Astrocyte (in vitro differentiated cells and primary cell): Measurements from ENCODE around the gene STUM. TPM values are rescaled to one million over a fixed set of nuclear protein-coding genes. Genes with fewer than 3 reads are reported as not detected.

Experiments used
- DNase-seq: peaks from one replicate; pipeline ENCODE4 v3.0.0-alpha.2; 2010; ENCODE audit warnings: low read depth
- FAIRE-seq: peaks from 2 replicates; lab custom pipeline; 2011; peaks lifted over from hg19 to GRCh38; lab: Jason Lieb, UNC
- H2AFZ ChIP-seq: 2 replicates; pipeline ENCODE4 v1.6.0; 2012; ENCODE audit warnings: low read depth, low read length, inconsistent platforms
- H3K27ac ChIP-seq: 2 replicates; pipeline ENCODE4 v1.5.1; 2011; ENCODE audit warnings: low read depth, low read length, inconsistent platforms
- H3K27me3 ChIP-seq: 2 replicates; pipeline ENCODE4 v1.6.0; 2011; ENCODE audit warnings: low read length, inconsistent platforms; ENCODE audit not compliant: insufficient read depth
- H3K36me3 ChIP-seq: 2 replicates; pipeline ENCODE4 v1.5.1; 2011; ENCODE audit warnings: low read length, inconsistent platforms; ENCODE audit not compliant: insufficient read depth
- H3K4me1 ChIP-seq: 2 replicates; pipeline ENCODE4 v1.5.1; 2011; ENCODE audit warnings: low read length, inconsistent platforms; ENCODE audit not compliant: insufficient read depth
- H3K4me2 ChIP-seq: 2 replicates; pipeline ENCODE4 v1.6.0; 2012; ENCODE audit warnings: low read length, inconsistent platforms
- H3K4me3 ChIP-seq: 2 replicates; pipeline ENCODE4 v1.5.1; 2011; ENCODE audit warnings: low read depth, mild to moderate bottlenecking, low read length, inconsistent platforms; ENCODE audit not compliant: insufficient read depth
- H3K79me2 ChIP-seq: 2 replicates; pipeline ENCODE4 v1.6.0; 2012; ENCODE audit warnings: mild to moderate bottlenecking, low read length, inconsistent platforms; ENCODE audit not compliant: insufficient read depth
- H3K9ac ChIP-seq: 2 replicates; pipeline ENCODE4 v1.6.0; 2012; ENCODE audit warnings: mild to moderate bottlenecking, low read length, inconsistent platforms
- H3K9me3 ChIP-seq: 2 replicates; pipeline ENCODE4 v1.5.1; 2012; ENCODE audit warnings: low read depth, mild to moderate bottlenecking, low read length, inconsistent platforms; ENCODE audit not compliant: insufficient read depth
- H4K20me1 ChIP-seq: 2 replicates; pipeline ENCODE4 v1.6.0; 2012; ENCODE audit warnings: low read length, inconsistent platforms; ENCODE audit not compliant: insufficient read depth
- H3K27ac Mint-ChIP-seq: one replicate; pipeline ENCODE4 v1.8.0; 2021; ENCODE audit warnings: mild to moderate bottlenecking, mixed read lengths; ENCODE audit not compliant: unreplicated experiment
- H3K27me3 Mint-ChIP-seq: one replicate; pipeline ENCODE4 v1.8.0; 2021; ENCODE audit warnings: low read depth, mixed read lengths; ENCODE audit not compliant: unreplicated experiment
- H3K36me3 Mint-ChIP-seq: one replicate; pipeline ENCODE4 v1.8.0; 2021; ENCODE audit warnings: low read depth, mixed read lengths; ENCODE audit not compliant: unreplicated experiment
- H3K4me1 Mint-ChIP-seq: one replicate; pipeline ENCODE4 v1.8.0; 2021; ENCODE audit warnings: low read depth, mixed read lengths; ENCODE audit not compliant: unreplicated experiment
- H3K4me3 Mint-ChIP-seq: one replicate; pipeline ENCODE4 v1.8.0; 2021; ENCODE audit warnings: mild to moderate bottlenecking, moderate library complexity, mixed read lengths; ENCODE audit not compliant: unreplicated experiment
- H3K9me3 Mint-ChIP-seq: one replicate; pipeline ENCODE4 v1.8.0; 2021; ENCODE audit warnings: mild to moderate bottlenecking, mixed read lengths; ENCODE audit not compliant: unreplicated experiment
- EZH2 ChIP-seq: IDR thresholded peaks from 2 replicates; pipeline ENCODE4 v1.6.1; 2012; ENCODE audit warnings: mild to moderate bottlenecking, low read length, inconsistent platforms; ENCODE audit not compliant: insufficient read depth
- total RNA-seq: library from RNA; stranded (reverse); gene quantifications from 2 replicates; pipeline ENCODE4 v1.2.1, GENCODE V29; 2021
- TF ChIP-seq, protein P1 (sequence below): IDR thresholded peaks from 2 replicates; pipeline ENCODE4 v1.5.1; 2011; ENCODE audit warnings: low read depth, mild to moderate bottlenecking, inconsistent platforms, low read length, moderate library complexity; ENCODE audit not compliant: insufficient read depth

The STUM gene
- total RNA-seq, 1 donor from 2014 or later: not detected

DNA sequence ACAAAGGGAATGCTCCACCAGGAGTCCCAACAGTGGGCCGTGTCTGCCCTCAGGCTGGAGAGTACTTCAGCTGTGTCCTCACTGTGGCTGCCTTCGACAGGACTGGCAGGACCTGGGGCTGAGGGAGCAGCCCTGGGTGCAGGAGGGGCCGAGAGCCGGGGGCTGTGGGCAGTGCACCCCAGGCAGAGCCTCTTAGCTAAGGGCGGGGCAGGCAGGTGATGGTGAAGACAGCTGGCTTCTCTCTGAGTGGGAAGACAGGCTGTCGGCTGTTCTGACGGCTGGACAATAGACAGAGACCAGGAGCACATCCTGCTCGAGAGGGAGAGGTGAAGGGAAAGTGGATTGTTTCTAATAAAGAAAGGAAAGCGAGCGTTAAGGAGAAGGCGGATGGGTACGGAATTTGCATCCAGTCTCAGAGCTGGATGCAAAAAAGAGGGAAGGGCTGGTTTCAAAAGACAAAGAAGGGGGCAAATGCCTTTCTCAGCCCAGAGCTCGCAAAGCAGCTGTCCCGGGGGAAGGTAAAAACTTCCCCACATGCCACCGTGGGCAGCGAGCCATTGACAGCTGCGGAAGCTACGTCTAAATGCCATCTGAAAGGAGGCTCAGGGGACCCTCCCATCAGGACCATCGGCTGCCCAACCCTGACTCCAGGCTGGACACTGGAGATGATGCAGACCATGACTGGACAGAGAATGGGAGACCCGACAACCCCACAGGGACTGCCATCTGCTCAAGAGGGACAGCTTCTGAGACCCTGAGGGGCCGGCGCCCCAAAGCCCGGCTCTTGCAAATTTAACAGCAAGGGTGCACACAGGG, 92.0 kb downstream of the STUM start:
- H3K4me1 ChIP-seq: peaks cover 25% of the 10 kb centered on the region
- H3K36me3 ChIP-seq: no peaks in the 10 kb centered on the region
- DNase-seq (no peak), FAIRE-seq (no peak)
- H3K27me3 Mint-ChIP-seq: peaks cover 6% of the 10 kb centered on the region
- no peak for TF ChIP-seq EZH2
- TF ChIP-seq, protein P1, sequence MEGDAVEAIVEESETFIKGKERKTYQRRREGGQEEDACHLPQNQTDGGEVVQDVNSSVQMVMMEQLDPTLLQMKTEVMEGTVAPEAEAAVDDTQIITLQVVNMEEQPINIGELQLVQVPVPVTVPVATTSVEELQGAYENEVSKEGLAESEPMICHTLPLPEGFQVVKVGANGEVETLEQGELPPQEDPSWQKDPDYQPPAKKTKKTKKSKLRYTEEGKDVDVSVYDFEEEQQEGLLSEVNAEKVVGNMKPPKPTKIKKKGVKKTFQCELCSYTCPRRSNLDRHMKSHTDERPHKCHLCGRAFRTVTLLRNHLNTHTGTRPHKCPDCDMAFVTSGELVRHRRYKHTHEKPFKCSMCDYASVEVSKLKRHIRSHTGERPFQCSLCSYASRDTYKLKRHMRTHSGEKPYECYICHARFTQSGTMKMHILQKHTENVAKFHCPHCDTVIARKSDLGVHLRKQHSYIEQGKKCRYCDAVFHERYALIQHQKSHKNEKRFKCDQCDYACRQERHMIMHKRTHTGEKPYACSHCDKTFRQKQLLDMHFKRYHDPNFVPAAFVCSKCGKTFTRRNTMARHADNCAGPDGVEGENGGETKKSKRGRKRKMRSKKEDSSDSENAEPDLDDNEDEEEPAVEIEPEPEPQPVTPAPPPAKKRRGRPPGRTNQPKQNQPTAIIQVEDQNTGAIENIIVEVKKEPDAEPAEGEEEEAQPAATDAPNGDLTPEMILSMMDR: no peak
- no peak overlapping the region for H3K27ac ChIP-seq
- H4K20me1 ChIP-seq: peaks cover 3% of the 10 kb centered on the region
- no peak overlapping the region for H3K4me3 Mint-ChIP-seq
- no peak overlapping the region for H3K9ac ChIP-seq
- H3K4me1 Mint-ChIP-seq: peaks cover 19% of the 10 kb centered on the region
- no peaks in the 10 kb centered on the region for H3K27me3 ChIP-seq
- H3K4me3 ChIP-seq: no peak overlapping the region
- no peak overlapping the region for H3K27ac Mint-ChIP-seq
- H2AFZ ChIP-seq: no peak overlapping the region
- no peaks in the 10 kb centered on the region for H3K9me3 Mint-ChIP-seq
- peaks cover 9% of the 10 kb centered on the region for H3K36me3 Mint-ChIP-seq
- no peaks in the 10 kb centered on the region for H3K79me2 ChIP-seq
- H3K4me2 ChIP-seq: no peak overlapping the region
- H3K9me3 ChIP-seq: no peaks in the 10 kb centered on the region

DNA sequence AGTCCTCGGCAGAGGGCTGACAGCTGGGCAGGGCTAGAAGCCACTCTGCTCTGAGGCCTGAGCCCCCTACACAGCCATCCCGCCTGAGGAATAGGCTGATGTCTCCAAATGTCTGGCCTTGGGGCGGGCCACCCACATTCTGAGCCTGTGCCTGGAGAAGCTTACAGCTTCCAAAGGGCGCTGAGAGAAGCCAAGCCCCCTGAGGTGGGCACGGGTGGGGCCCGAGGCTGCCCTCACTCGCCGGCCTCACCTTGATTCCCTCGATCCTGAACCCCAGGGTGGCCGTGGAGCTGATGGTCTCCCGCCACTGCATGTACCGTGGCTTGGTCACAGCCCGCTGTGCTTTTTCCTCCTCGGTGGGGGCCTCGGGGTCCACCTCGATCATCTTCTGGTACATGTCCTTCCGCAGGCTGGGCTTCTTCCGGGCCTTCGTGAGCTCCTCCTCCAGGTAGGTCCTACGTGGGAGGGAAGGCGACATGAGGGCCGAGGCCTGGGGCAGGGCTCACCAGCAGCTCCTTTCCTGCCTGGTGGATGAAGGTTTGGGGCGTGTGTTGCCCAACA, 93.2 kb downstream of the STUM start:
- TF ChIP-seq, protein P1: no peak
- TF ChIP-seq EZH2: no peak
- H3K4me3 ChIP-seq: no peak overlapping the region
- peaks cover 33% of the 10 kb centered on the region for H3K4me1 ChIP-seq
- peaks cover 3% of the 10 kb centered on the region for H4K20me1 ChIP-seq
- H3K9me3 ChIP-seq: no peaks in the 10 kb centered on the region
- no peak overlapping the region for H3K4me2 ChIP-seq
- peaks cover 26% of the 10 kb centered on the region for H3K4me1 Mint-ChIP-seq
- H3K36me3 Mint-ChIP-seq: peaks cover 5% of the 10 kb centered on the region
- H3K9ac ChIP-seq: no peak overlapping the region
- no peak overlapping the region for H2AFZ ChIP-seq
- no peaks in the 10 kb centered on the region for H3K36me3 ChIP-seq
- H3K27me3 Mint-ChIP-seq: peaks cover 5% of the 10 kb centered on the region
- H3K27ac Mint-ChIP-seq: no peak overlapping the region
- no peaks in the 10 kb centered on the region for H3K9me3 Mint-ChIP-seq
- no peaks in the 10 kb centered on the region for H3K79me2 ChIP-seq
- FAIRE-seq: no peak
- no peak overlapping the region for H3K4me3 Mint-ChIP-seq
- H3K27me3 ChIP-seq: no peaks in the 10 kb centered on the region
- no peak for DNase-seq
- no peak overlapping the region for H3K27ac ChIP-seq

DNA sequence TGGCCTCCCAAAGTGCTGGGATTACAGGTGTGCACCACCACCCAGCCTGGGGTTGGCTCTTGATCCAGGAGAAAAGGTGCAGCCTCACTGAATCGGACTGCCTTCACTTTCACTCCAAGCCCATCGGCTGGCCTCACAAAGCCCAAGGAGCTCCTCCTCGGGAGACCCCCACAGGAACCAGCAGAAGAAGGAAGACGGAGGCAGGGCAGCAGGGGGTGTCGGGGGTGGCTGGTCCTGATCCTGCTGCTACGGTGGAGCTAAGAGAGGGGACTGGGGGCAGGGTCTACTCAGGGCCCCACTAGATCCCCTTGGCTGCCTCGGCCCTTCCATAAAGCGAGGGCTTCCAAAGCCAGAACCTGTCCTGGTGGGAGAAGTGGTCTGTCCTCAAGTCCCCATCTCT, 93.9 kb downstream of the STUM start:
- no peak overlapping the region for H3K27ac ChIP-seq
- H3K4me1 Mint-ChIP-seq: peaks cover 26% of the 10 kb centered on the region
- no peak for TF ChIP-seq EZH2
- TF ChIP-seq, protein P1: no peak
- DNase-seq (no peak), FAIRE-seq (no peak)
- H3K9me3 ChIP-seq: no peaks in the 10 kb centered on the region
- no peak overlapping the region for H2AFZ ChIP-seq
- H3K79me2 ChIP-seq: no peaks in the 10 kb centered on the region
- peaks cover 4% of the 10 kb centered on the region for H3K36me3 Mint-ChIP-seq
- peaks cover 33% of the 10 kb centered on the region for H3K4me1 ChIP-seq
- H4K20me1 ChIP-seq: peaks cover 3% of the 10 kb centered on the region
- H3K9ac ChIP-seq: peak overlapping the region; percentile 51
- H3K36me3 ChIP-seq: no peaks in the 10 kb centered on the region
- H3K4me3 Mint-ChIP-seq: no peak overlapping the region
- H3K27me3 Mint-ChIP-seq: peaks cover 4% of the 10 kb centered on the region
- no peak overlapping the region for H3K4me3 ChIP-seq
- no peaks in the 10 kb centered on the region for H3K9me3 Mint-ChIP-seq
- no peaks in the 10 kb centered on the region for H3K27me3 ChIP-seq
- H3K27ac Mint-ChIP-seq: no peak overlapping the region
- H3K4me2 ChIP-seq: no peak overlapping the region
